OCI-LY1 (cell line): ENCODE measurements around the gene EIF3L.

Source experiments
- CTCF ChIP-seq: fragments of 200-600 bp; sonication (generic), shearing (Covaris generic); IDR thresholded peaks from 2 replicates; pipeline ENCODE4 v1.5.1; 2017; ENCODE audit warnings: mild to moderate bottlenecking, antibody characterized with exemption, low read length, moderate library complexity, mixed read lengths
- EZH2 ChIP-seq: fragments of 200-600 bp; sonication (generic), shearing (Covaris generic); IDR thresholded peaks from 2 replicates; pipeline ENCODE4 v1.8.0; 2017; ENCODE audit warnings: borderline replicate concordance, mixed run types, mild to moderate bottlenecking, antibody characterized with exemption, low read length, moderate library complexity, mixed read lengths

- TF ChIP-seq CTCF = no peak
- TF ChIP-seq EZH2 = no peak
These were observed 76.1 kb downstream of the EIF3L start for GRCh38 chr22:37925330-37925729.
